ENCODE results near the gene IRAK2.
A peak's percentile ranks its signal among the peaks of the same experiment; 100 is the strongest.

The IRAK2 gene

DNA sequence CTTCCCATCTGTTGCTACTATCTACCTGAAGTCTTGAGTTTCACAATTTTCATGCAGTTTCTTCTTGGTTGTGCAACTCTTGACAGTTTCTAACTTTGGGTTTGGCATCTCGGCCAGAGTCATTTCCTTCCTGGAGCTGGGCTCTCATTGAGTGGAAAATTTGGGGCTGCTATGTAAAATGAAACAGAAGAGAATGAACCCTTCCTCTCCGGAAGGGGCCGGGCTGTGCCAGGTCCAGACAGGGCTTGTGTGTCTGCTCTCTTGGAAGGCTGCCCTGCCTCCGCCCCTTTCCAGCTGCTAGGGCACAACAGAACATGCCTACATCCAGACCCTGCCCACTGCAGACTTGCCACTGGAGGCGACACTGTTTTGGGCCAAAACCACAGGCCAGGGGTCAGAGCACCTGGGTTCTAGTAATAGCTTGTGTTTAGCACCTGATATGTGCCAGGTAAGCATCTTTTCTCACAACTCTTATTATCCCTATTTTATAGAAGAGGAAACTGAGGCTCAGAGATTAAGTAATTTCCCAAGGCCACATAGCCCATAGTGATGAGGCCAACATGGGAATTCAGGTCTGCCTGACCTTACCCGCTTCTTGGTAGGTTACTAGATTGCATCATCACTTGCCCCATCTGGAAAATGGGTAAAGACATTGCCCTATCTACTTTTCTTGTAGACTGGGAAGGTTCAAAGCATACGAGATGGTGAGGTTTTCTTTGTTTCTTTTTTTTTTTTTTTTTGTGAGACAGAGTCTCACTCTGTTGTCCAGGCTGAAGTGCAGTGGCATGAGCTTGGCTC is 25.0 kb downstream of the IRAK2 start:
- Histone ChIP-seq H3K27me3 (ENCODE audit: insufficient read depth, low read length, poor library complexity) (no peaks in the 10 kb centered on the region), H4K20me1 (ENCODE audit: insufficient read depth, low read length) (no peaks in the 10 kb centered on the region), H3K9ac (ENCODE audit: low read depth, low read length) (no peak overlapping the region), H3K27ac (ENCODE audit: low read length) (no peak overlapping the region), H3K9me3 (ENCODE audit: insufficient read depth, low read length, severe bottlenecking) (no peaks in the 10 kb centered on the region), H3K4me2 (ENCODE audit: insufficient read depth, low read length) (no peak overlapping the region), H3K36me3 (ENCODE audit: insufficient read depth, low read length) (no peaks in the 10 kb centered on the region), H2AFZ (ENCODE audit: low read depth, low read length) (no peak overlapping the region), H3K4me3 (ENCODE audit: low read depth in 1 of 2, low read length in 2 of 2) (no peak overlapping the region), H3K79me2 (ENCODE audit: insufficient read depth, low read length) (no peaks in the 10 kb centered on the region), H3K4me1 (ENCODE audit: insufficient read depth, low read length) (no peaks in the 10 kb centered on the region)
- TF ChIP-seq EZH2 (IDR thresholded peaks at IDR 0.05; ENCODE audit: borderline replicate concordance, low read depth, low read length, severe bottlenecking) = no peak
- no peak for TF ChIP-seq CTCF (IDR thresholded peaks at IDR 0.05; ENCODE audit: borderline replicate concordance, extremely low read depth, low read length, poor library complexity, severe bottlenecking)
- DNase-seq (no peak), ATAC-seq (ENCODE audit: insufficient read depth, low read depth) (no peak)

- no peak overlapping the region for H3K4me3 ChIP-seq (ENCODE audit: low read depth in 1 of 2, low read length in 2 of 2)
- peak; percentile 40 for DNase-seq
- no peaks in the 10 kb centered on the region for H3K4me1 ChIP-seq (ENCODE audit: insufficient read depth, low read length)
These were observed 28.4 kb downstream of the IRAK2 start for GRCh38 chr3:10192953-10193691.

DNA sequence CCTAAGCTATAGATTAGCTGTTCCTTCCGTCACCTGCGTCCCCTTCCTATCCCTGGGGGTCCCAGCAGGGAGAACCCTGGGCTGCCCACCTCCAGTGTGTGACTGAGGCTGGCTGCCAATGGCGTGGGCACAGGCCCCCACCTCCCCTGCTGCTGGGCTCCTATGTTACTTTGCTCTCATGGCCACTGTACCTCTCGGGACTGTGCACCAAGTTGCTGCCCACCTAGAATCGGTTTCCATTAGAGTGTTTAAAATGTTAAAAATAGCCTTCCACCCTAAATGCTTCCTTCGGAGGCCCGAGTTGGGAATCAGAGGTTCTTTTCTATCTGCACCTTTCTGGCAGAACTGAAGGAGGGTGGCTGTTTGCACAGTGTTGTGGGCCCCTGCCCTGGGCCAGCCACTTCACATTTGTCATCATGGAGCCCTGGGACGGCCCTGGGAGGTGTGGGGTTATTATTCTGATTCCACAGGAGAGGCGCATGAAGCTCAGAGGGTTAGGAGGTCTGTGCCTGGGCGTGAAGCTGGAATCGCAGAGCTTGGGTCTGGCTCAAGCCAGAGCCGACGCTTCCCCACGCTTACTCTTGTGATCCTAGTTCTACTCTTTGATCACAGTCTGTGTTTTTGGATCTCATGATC is 29.1 kb downstream of the IRAK2 start:
- no peak for TF ChIP-seq EZH2 (IDR thresholded peaks at IDR 0.05; ENCODE audit: borderline replicate concordance, low read depth, low read length, severe bottlenecking)
- no peak for TF ChIP-seq CTCF (IDR thresholded peaks at IDR 0.05; ENCODE audit: borderline replicate concordance, extremely low read depth, low read length, poor library complexity, severe bottlenecking)
- Histone ChIP-seq H3K79me2 (ENCODE audit: insufficient read depth, low read length) (no peaks in the 10 kb centered on the region), H3K4me2 (ENCODE audit: insufficient read depth, low read length) (no peak overlapping the region), H3K9me3 (ENCODE audit: insufficient read depth, low read length, severe bottlenecking) (no peaks in the 10 kb centered on the region), H2AFZ (ENCODE audit: low read depth, low read length) (no peak overlapping the region), H3K27me3 (ENCODE audit: insufficient read depth, low read length, poor library complexity) (no peaks in the 10 kb centered on the region), H4K20me1 (ENCODE audit: insufficient read depth, low read length) (no peaks in the 10 kb centered on the region), H3K36me3 (ENCODE audit: insufficient read depth, low read length) (no peaks in the 10 kb centered on the region), H3K4me1 (ENCODE audit: insufficient read depth, low read length) (no peaks in the 10 kb centered on the region), H3K27ac (ENCODE audit: low read length) (no peak overlapping the region), H3K9ac (ENCODE audit: low read depth, low read length) (no peak overlapping the region), H3K4me3 (ENCODE audit: low read depth in 1 of 2, low read length in 2 of 2) (no peak overlapping the region)
- DNase-seq = no peak
- ATAC-seq (ENCODE audit: insufficient read depth, low read depth) = no peak

More at GRCh38 chr3:10192953-10193691, 28.4 kb downstream of the IRAK2 start:
- H3K36me3 ChIP-seq (ENCODE audit: insufficient read depth, low read length) = no peaks in the 10 kb centered on the region
- H3K27ac ChIP-seq (ENCODE audit: low read length) = no peak overlapping the region
- peak; percentile 71 for ATAC-seq (ENCODE audit: insufficient read depth, low read depth)
- no peak overlapping the region for H3K4me2 ChIP-seq (ENCODE audit: insufficient read depth, low read length)
- no peaks in the 10 kb centered on the region for H3K27me3 ChIP-seq (ENCODE audit: insufficient read depth, low read length, poor library complexity)
- no peaks in the 10 kb centered on the region for H3K9me3 ChIP-seq (ENCODE audit: insufficient read depth, low read length, severe bottlenecking)
- TF ChIP-seq EZH2 (IDR thresholded peaks at IDR 0.05; ENCODE audit: borderline replicate concordance, low read depth, low read length, severe bottlenecking) (no peak), CTCF (IDR thresholded peaks at IDR 0.05; ENCODE audit: borderline replicate concordance, extremely low read depth, low read length, poor library complexity, severe bottlenecking) (no peak)
- H4K20me1 ChIP-seq (ENCODE audit: insufficient read depth, low read length) = no peaks in the 10 kb centered on the region
- H3K9ac ChIP-seq (ENCODE audit: low read depth, low read length) = no peak overlapping the region
- H3K79me2 ChIP-seq (ENCODE audit: insufficient read depth, low read length) = no peaks in the 10 kb centered on the region
- H2AFZ ChIP-seq (ENCODE audit: low read depth, low read length) = no peak overlapping the region

All from DND-41 (cell line).